Measurements from ENCODE around the gene KIF26B.

KIF26B gene

GRCh38 chr1:245301162-245301580, 146.4 kb downstream of the KIF26B start:
- DNase-seq (ENCODE audit: low read depth), result peak; percentile 57
- TF ChIP-seq, protein P1, sequence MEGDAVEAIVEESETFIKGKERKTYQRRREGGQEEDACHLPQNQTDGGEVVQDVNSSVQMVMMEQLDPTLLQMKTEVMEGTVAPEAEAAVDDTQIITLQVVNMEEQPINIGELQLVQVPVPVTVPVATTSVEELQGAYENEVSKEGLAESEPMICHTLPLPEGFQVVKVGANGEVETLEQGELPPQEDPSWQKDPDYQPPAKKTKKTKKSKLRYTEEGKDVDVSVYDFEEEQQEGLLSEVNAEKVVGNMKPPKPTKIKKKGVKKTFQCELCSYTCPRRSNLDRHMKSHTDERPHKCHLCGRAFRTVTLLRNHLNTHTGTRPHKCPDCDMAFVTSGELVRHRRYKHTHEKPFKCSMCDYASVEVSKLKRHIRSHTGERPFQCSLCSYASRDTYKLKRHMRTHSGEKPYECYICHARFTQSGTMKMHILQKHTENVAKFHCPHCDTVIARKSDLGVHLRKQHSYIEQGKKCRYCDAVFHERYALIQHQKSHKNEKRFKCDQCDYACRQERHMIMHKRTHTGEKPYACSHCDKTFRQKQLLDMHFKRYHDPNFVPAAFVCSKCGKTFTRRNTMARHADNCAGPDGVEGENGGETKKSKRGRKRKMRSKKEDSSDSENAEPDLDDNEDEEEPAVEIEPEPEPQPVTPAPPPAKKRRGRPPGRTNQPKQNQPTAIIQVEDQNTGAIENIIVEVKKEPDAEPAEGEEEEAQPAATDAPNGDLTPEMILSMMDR (conservative IDR thresholded peaks at IDR 0.05; ENCODE audit: low read depth, low read length), result no peak
- no peak overlapping the region for H3K4me3 ChIP-seq (ENCODE audit: low read depth, low read length)

DNA sequence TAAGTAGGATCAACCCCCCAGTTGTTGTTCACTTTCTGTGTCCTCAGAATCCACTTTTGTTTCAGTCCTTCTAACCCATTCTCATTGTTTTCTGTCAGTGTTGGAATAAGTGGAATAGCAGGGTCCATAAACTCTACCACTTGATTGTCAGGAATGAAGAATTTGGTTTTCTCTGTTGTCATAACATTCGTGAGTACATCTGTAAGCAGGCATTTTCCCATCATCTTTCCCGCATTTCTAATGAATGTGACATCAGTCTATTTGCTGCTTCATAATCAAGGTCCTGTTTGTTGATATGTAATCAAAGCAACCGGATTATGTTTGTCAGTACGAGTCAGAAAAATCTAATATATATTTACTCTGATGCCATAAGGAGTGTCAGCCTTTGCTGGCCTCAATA, 147.1 kb downstream of the KIF26B start:
- no peak overlapping the region for H3K4me3 ChIP-seq (ENCODE audit: low read depth, low read length)
- DNase-seq (ENCODE audit: low read depth), result peak; percentile 24
- TF ChIP-seq, protein P1 (conservative IDR thresholded peaks at IDR 0.05; ENCODE audit: low read depth, low read length), result no peak

- no peak for DNase-seq (ENCODE audit: low read depth)
- TF ChIP-seq, protein P1 (conservative IDR thresholded peaks at IDR 0.05; ENCODE audit: low read depth, low read length), result no peak
- no peak overlapping the region for H3K4me3 ChIP-seq (ENCODE audit: low read depth, low read length)
Observed at GRCh38 chr1:245304698-245305097, 149.9 kb downstream of the KIF26B start.

GRCh38 chr1:245306020-245306419, 151.2 kb downstream of the KIF26B start:
- DNase-seq (ENCODE audit: low read depth), result no peak

GRCh38 chr1:245306628-245307410, 152.0 kb downstream of the KIF26B start:
- DNase-seq (ENCODE audit: low read depth), result no peak
- no peak overlapping the region for H3K4me3 ChIP-seq (ENCODE audit: low read depth, low read length)
- TF ChIP-seq, protein P1 (conservative IDR thresholded peaks at IDR 0.05; ENCODE audit: low read depth, low read length), result no peak

More at GRCh38 chr1:245306020-245306419, 151.2 kb downstream of the KIF26B start:
- TF ChIP-seq, protein P1 (conservative IDR thresholded peaks at IDR 0.05; ENCODE audit: low read depth, low read length), result no peak
- no peak overlapping the region for H3K4me3 ChIP-seq (ENCODE audit: low read depth, low read length)

- H3K4me3 ChIP-seq (ENCODE audit: low read depth, low read length), result peak overlapping the region; percentile 6
- TF ChIP-seq, protein P1 (conservative IDR thresholded peaks at IDR 0.05; ENCODE audit: low read depth, low read length), result no peak
Observed at GRCh38 chr1:245310571-245311531, 156.1 kb downstream of the KIF26B start.

More at GRCh38 chr1:245310571-245311531, 156.1 kb downstream of the KIF26B start:
- peak; percentile 57 for DNase-seq (ENCODE audit: low read depth)
